ENCODE data around the gene PRKCZ. TPM values are rescaled to one million over a fixed set of nuclear protein-coding genes. Genes with fewer than 3 reads are reported as not detected.

PRKCZ gene
- total and polyA plus RNA-seq, 2 of the 4 experiments (the other 2 are of a cell fraction): 2.0 to 3.5 TPM

DNA sequence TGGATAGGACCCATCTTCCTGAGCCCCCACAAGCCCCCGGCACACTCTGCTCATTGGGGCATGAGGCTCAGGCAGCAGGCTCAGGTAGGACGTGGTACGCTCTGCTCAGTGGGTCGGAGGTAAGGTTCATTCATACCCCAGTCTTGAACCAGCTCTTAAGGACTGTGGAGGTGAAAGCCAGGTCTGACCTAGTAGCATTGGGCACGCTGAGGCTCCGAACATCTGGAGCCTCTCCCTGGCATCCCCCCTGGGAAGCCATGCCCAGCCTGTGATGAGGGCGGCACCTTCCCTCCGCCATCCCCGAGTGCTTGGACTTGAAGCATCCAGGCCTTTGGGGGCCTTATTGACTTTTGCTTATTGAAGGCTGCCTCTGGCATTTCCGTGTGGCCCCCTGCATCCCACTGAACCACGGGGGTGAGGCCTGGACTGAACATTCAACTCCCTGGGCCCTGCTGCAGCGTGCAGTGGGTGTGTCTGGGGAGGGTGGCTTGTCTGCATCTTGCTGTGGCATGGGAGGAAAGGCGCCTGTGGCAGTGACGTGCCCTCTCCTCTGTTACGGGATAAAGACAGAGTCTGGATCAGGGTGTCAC is 94.4 kb downstream of the PRKCZ start:
- Histone ChIP-seq H2AK9ac (replicated peaks; ENCODE audit: low read depth, low read length, poor library complexity) (no peak overlapping the region), H2BK20ac (ENCODE audit: low read depth, low read length) (no peak overlapping the region), H4K20me1 (ENCODE audit: insufficient read depth, low read length) (no peaks in the 10 kb centered on the region), H3K79me1 (ENCODE audit: low read depth in 1 of 2, low read length in 2 of 2) (no peaks in the 10 kb centered on the region), H2BK120ac (ENCODE audit: low read depth, low read length) (no peak overlapping the region), H4K91ac (ENCODE audit: insufficient read depth, low read depth, low read length) (no peak overlapping the region), H2BK5ac (ENCODE audit: low read depth, low read length, poor library complexity, severe bottlenecking) (no peak overlapping the region), H2AK5ac (ENCODE audit: low read depth, low read length) (no peak overlapping the region), H3K27me3 (ENCODE audit: control insufficient read depth, insufficient read depth, low read length) (no peaks in the 10 kb centered on the region; the same call in 1 of the 2 replicates), H3K9me3 (ENCODE audit: control insufficient read depth, insufficient read depth, low read length) (no peaks in the 10 kb centered on the region), H3K9me1 (ENCODE audit: insufficient read depth, low read length) (0 out of 2 replicates have a peak, but pooled peaks cover 3% of the 10 kb centered on the region), H3K27ac (ENCODE audit: insufficient read depth, low read length) (no peak overlapping the region), H3K4me1 (ENCODE audit: control insufficient read depth, insufficient read depth, low read length) (no peaks in the 10 kb centered on the region), H3K36me3 (ENCODE audit: control insufficient read depth, insufficient read depth, low read length) (no peaks in the 10 kb centered on the region), H4K5ac (ENCODE audit: low read depth, low read length) (no peak overlapping the region), H3K14ac (replicated peaks; ENCODE audit: low read depth, low read length) (no peak overlapping the region), H3K4me2 (ENCODE audit: low read depth, low read length) (no peak overlapping the region), H2AFZ (replicated peaks; ENCODE audit: low read length, poor library complexity) (no peak overlapping the region), H3K4me3 (ENCODE audit: insufficient read depth, low read depth, low read length) (no peak overlapping the region), H3K18ac (ENCODE audit: low read depth, low read length) (no peak overlapping the region), H3K9ac (ENCODE audit: low read depth, low read length) (no peak overlapping the region), H3K56ac (ENCODE audit: extremely low read depth, insufficient read depth, low read length) (no peak overlapping the region), H2BK15ac (ENCODE audit: low read depth, low read length) (no peak overlapping the region), H4K8ac (ENCODE audit: low read depth in 2 of 2, low read length in 2 of 2) (no peak overlapping the region), H3K4ac (ENCODE audit: low read depth, low read length) (no peak overlapping the region), H3K23ac (ENCODE audit: low read depth, low read length) (no peak overlapping the region)
- DNase-seq: no peak
- dilution Hi-C loops (cut with HindIII; ENCODE audit: low sequenced_read_pairs, unreplicated experiment): no loop called here
- ATAC-seq (ENCODE audit: low read depth): no peak
- WGBS, 2 experiments (ENCODE audit: extremely low coverage in 2 of 2, insufficient read length in 1 of 2): 82% methylated on average over 5 of the region's 15 CpGs; no CpG with 5 or more reads in 1 of the 2 experiments
- no peak for TF ChIP-seq BHLHE40 (IDR thresholded peaks at IDR 0.05; ENCODE audit: low read depth, low read length)
- no peak for TF ChIP-seq MAFK (IDR thresholded peaks at IDR 0.05; ENCODE audit: low read depth, low read length)
- TF ChIP-seq RAD21 (IDR thresholded peaks at IDR 0.05; ENCODE audit: low read length): no peak
- TF ChIP-seq, protein P1, sequence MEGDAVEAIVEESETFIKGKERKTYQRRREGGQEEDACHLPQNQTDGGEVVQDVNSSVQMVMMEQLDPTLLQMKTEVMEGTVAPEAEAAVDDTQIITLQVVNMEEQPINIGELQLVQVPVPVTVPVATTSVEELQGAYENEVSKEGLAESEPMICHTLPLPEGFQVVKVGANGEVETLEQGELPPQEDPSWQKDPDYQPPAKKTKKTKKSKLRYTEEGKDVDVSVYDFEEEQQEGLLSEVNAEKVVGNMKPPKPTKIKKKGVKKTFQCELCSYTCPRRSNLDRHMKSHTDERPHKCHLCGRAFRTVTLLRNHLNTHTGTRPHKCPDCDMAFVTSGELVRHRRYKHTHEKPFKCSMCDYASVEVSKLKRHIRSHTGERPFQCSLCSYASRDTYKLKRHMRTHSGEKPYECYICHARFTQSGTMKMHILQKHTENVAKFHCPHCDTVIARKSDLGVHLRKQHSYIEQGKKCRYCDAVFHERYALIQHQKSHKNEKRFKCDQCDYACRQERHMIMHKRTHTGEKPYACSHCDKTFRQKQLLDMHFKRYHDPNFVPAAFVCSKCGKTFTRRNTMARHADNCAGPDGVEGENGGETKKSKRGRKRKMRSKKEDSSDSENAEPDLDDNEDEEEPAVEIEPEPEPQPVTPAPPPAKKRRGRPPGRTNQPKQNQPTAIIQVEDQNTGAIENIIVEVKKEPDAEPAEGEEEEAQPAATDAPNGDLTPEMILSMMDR (conservative IDR thresholded peaks at IDR 0.05; ENCODE audit: low read depth, low read length): no peak
- no peak for TF ChIP-seq CEBPB (IDR thresholded peaks at IDR 0.05; ENCODE audit: low read depth, low read length)
- TF ChIP-seq RFX5 (IDR thresholded peaks at IDR 0.05; ENCODE audit: low read depth, low read length): no peak
- no peak for TF ChIP-seq USF2 (IDR thresholded peaks at IDR 0.05; ENCODE audit: low read depth, low read length)
- in situ Hi-C loops (cut with MboI; ENCODE audit: low sequenced_read_pairs): no loop called here
- intact Hi-C loops (cut with micrococcal nuclease): no loop called here
- CTCF ChIA-PET: interaction anchor here (0.5 kb wide), 1 partner anchor 413 kb away, joined by 4 read pairs; no protein-coding TSS in a partner anchor
- BruUV-seq (replicated peaks): no TSS peak
- POLR2A ChIA-PET (ENCODE audit: unreplicated experiment): no interaction called here
